ENCODE results near the gene LDLRAD3.

LDLRAD3 gene

GRCh38 chr11:36160091-36160490 is 216.2 kb downstream of the LDLRAD3 start:
- Histone ChIP-seq H3K27ac (ENCODE audit: low read length) (no peak overlapping the region), H3K79me2 (ENCODE audit: insufficient read depth, low read length) (no peaks in the 10 kb centered on the region), H3K4me3 (ENCODE audit: low read depth in 1 of 2, low read length in 2 of 2) (no peak overlapping the region), H2AFZ (ENCODE audit: low read depth, low read length) (no peak overlapping the region), H3K9ac (ENCODE audit: low read depth, low read length) (no peak overlapping the region), H3K36me3 (ENCODE audit: insufficient read depth, low read length) (no peaks in the 10 kb centered on the region), H3K4me1 (ENCODE audit: insufficient read depth, low read length) (no peaks in the 10 kb centered on the region), H3K4me2 (ENCODE audit: insufficient read depth, low read length) (no peak overlapping the region), H3K9me3 (ENCODE audit: insufficient read depth, low read length, severe bottlenecking) (no peaks in the 10 kb centered on the region), H3K27me3 (ENCODE audit: insufficient read depth, low read length, poor library complexity) (peaks cover 7% of the 10 kb centered on the region), H4K20me1 (ENCODE audit: insufficient read depth, low read length) (no peaks in the 10 kb centered on the region)
- DNase-seq (no peak), ATAC-seq (ENCODE audit: insufficient read depth, low read depth) (no peak)
- TF ChIP-seq EZH2 (IDR thresholded peaks at IDR 0.05; ENCODE audit: borderline replicate concordance, low read depth, low read length, severe bottlenecking) (no peak), CTCF (IDR thresholded peaks at IDR 0.05; ENCODE audit: borderline replicate concordance, extremely low read depth, low read length, poor library complexity, severe bottlenecking) (no peak)

- no peak for TF ChIP-seq EZH2 (IDR thresholded peaks at IDR 0.05; ENCODE audit: borderline replicate concordance, low read depth, low read length, severe bottlenecking)
- no peak for TF ChIP-seq CTCF (IDR thresholded peaks at IDR 0.05; ENCODE audit: borderline replicate concordance, extremely low read depth, low read length, poor library complexity, severe bottlenecking)
- Histone ChIP-seq H3K36me3 (ENCODE audit: insufficient read depth, low read length) (no peaks in the 10 kb centered on the region), H3K4me2 (ENCODE audit: insufficient read depth, low read length) (no peak overlapping the region), H4K20me1 (ENCODE audit: insufficient read depth, low read length) (no peaks in the 10 kb centered on the region), H3K4me3 (ENCODE audit: low read depth in 1 of 2, low read length in 2 of 2) (no peak overlapping the region), H3K27ac (ENCODE audit: low read length) (no peak overlapping the region), H3K9ac (ENCODE audit: low read depth, low read length) (no peak overlapping the region), H3K4me1 (ENCODE audit: insufficient read depth, low read length) (no peaks in the 10 kb centered on the region), H3K9me3 (ENCODE audit: insufficient read depth, low read length, severe bottlenecking) (no peaks in the 10 kb centered on the region), H3K27me3 (ENCODE audit: insufficient read depth, low read length, poor library complexity) (peaks cover 3% of the 10 kb centered on the region), H3K79me2 (ENCODE audit: insufficient read depth, low read length) (no peaks in the 10 kb centered on the region), H2AFZ (ENCODE audit: low read depth, low read length) (no peak overlapping the region)
- no peak for ATAC-seq (ENCODE audit: insufficient read depth, low read depth)
- no peak for DNase-seq
Measured at GRCh38 chr11:36161572-36161971, 217.7 kb downstream of the LDLRAD3 start.

GRCh38 chr11:36162006-36162882 is 218.4 kb downstream of the LDLRAD3 start:
- no peaks in the 10 kb centered on the region for H3K79me2 ChIP-seq (ENCODE audit: insufficient read depth, low read length)
- no peak overlapping the region for H2AFZ ChIP-seq (ENCODE audit: low read depth, low read length)
- no peaks in the 10 kb centered on the region for H3K36me3 ChIP-seq (ENCODE audit: insufficient read depth, low read length)
- H3K27ac ChIP-seq (ENCODE audit: low read length) = no peak overlapping the region
- DNase-seq (no peak), ATAC-seq (ENCODE audit: insufficient read depth, low read depth) (no peak)
- no peaks in the 10 kb centered on the region for H4K20me1 ChIP-seq (ENCODE audit: insufficient read depth, low read length)
- H3K9ac ChIP-seq (ENCODE audit: low read depth, low read length) = no peak overlapping the region
- H3K4me2 ChIP-seq (ENCODE audit: insufficient read depth, low read length) = no peak overlapping the region
- no peaks in the 10 kb centered on the region for H3K4me1 ChIP-seq (ENCODE audit: insufficient read depth, low read length)
- H3K9me3 ChIP-seq (ENCODE audit: insufficient read depth, low read length, severe bottlenecking) = no peaks in the 10 kb centered on the region
- TF ChIP-seq EZH2 (IDR thresholded peaks at IDR 0.05; ENCODE audit: borderline replicate concordance, low read depth, low read length, severe bottlenecking) (no peak), CTCF (IDR thresholded peaks at IDR 0.05; ENCODE audit: borderline replicate concordance, extremely low read depth, low read length, poor library complexity, severe bottlenecking) (no peak)
- no peak overlapping the region for H3K4me3 ChIP-seq (ENCODE audit: low read depth in 1 of 2, low read length in 2 of 2)
- peaks cover 3% of the 10 kb centered on the region for H3K27me3 ChIP-seq (ENCODE audit: insufficient read depth, low read length, poor library complexity)

Measured in DND-41 (cell line).